ENCODE measurements around the gene FCN1. TPM values are rescaled to one million over a fixed set of nuclear protein-coding genes. Genes with fewer than 3 reads are reported as not detected.
"Not testable (repeated sequence)": the region's sequence is repeated elsewhere in the genome, so short reads cannot be mapped to it uniquely, and the experiment has no call there.

The FCN1 gene
- 1 to 10 TPM; 2.7 to 5.4 (median 3.0) TPM for polyA plus RNA-seq (ENCODE audit: insufficient read length in 4 of 4)

DNA sequence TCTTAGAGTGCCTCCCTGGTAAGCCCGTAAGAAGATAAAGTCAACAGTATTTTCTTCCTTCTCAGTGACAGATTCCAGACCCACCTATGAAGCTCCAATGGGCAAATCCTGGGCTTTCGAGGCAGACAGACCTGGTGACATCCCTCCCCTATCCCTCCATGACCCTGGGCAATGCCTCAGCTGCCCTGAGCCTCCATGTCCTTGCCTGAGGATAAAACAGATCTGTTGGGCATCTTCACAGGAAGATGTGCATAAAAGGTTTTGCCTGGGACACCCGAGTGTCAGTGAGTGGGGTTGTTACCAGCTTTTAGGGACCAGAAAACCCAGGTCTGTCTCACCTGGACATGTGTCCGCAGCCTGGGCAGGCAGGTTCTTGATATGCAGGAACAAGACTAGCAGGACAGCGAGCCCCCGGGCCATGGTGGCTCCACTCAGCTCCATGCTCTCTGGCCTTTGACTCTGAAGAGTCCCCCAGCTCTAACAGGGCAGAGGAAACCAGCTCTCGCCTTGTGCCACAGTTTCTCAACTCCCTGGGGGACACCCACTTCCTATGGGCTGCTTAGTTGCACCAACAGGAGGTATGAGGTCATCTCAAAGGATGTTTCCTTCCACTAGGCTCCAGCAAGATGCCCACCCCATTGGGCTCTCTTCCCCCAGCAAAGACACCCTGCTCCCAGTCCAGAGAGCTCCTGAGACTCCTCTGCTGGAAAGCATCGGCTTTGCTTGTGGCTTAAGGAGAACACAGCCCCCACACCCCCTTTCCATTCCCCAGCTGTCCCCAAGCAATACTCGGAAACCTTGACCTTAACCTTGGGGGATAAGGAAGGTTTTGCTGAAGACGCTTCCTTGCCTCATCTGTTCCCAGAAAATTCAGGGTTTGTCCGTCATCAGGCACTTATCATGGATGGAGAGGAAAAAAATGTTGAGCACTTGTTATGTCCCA lies at the start of gene FCN1:
Gene FCN1, minus strand, starts transcription at position 482 of the 943 bp plus-strand sequence. Its CDS starts 41 bp downstream, at position 441.
- DNase-seq (ENCODE audit: low read depth in 4 of 4, low spot score in 3 of 4) = no peak

DNA sequence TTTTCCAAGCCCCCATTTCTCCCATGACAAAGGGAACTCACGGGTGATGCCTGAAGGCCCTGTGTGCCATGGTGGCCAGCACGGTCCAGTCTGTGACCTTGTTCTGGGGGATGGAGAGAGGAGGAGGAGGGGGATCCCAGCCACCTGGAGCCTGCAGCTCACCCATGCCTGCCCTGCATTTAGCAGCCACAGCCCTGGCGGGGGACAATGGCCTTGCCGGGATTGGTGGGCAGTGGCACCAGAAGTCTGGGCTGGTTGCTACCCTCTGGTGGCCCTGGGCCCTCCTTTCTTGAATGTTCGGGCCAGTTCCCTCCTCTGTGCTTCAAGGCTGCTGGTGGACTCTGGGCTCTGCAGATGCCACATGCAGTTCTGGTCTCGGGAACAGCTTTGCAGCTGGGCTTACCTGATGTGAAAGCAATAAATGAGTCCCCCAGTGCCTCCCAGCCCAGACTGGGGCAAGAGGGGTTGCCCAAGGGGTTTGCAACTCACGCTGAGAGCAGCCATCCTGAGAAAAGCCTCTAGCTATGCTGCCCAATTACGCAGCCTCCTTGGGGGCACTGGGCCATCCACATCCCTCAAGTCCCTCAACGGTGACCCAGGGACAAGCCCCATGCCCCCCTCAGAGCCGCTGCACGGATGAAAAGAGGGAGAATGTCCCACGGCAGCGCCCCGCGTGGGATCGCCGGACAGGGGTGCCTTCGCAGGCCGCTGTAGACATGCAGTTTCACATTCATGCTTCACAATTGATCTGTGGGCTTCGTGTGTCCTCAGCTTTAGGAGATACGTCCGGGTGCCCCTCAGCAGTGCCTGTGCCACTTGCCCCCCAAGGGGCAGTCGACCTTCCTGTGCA lies 49.2 kb upstream of the FCN1 start:
- DNase-seq (ENCODE audit: low read depth in 4 of 4, low spot score in 3 of 4) = no peak

DNA sequence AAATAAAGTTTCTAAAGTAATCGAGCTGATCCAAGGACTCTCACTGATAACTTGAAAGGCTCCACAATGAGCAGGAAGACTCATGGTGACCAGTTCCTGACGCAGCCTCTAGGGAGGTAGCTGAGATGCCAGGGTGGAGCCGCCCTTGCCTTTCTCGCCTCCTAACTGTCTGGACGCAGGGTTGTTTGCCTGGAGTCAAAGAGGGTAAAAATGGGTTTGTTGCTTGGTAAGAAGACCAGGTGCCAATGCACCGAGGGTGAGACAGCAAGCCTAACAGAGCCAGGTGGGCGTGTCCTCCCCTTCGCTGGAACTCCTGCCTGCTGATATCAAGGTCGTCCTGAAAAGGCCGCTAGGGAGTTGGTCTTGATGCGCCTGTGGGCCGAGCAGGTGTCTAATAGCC lies 48.6 kb upstream of the FCN1 start:
- DNase-seq (ENCODE audit: low read depth in 4 of 4, low spot score in 3 of 4) = no peak

- no peak for DNase-seq (ENCODE audit: low read depth in 4 of 4, low spot score in 3 of 4)
Observed at GRCh38 chr9:134965851-134966250, 48.1 kb upstream of the FCN1 start.

DNA sequence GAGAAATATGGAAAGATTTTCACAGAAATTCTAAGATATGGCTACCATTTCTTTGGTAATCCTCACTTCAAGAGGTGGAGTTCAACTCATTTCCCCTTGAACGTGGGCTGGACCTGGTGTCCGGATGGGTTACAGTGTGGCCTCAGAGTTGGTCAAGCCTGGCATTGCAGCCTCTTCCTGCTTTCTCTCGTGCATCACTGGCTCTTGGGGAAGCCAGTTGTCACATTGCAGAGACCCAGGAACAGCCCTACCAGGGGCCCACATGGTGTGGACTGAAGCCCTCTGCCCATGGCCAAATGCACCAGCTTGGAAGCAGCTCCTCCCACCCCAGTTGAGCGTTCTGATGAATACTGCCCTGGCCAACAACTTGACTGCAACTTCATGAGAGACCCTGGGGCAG lies 47.7 kb upstream of the FCN1 start:
- no peak for DNase-seq (ENCODE audit: low read depth in 4 of 4, low spot score in 3 of 4)

DNA sequence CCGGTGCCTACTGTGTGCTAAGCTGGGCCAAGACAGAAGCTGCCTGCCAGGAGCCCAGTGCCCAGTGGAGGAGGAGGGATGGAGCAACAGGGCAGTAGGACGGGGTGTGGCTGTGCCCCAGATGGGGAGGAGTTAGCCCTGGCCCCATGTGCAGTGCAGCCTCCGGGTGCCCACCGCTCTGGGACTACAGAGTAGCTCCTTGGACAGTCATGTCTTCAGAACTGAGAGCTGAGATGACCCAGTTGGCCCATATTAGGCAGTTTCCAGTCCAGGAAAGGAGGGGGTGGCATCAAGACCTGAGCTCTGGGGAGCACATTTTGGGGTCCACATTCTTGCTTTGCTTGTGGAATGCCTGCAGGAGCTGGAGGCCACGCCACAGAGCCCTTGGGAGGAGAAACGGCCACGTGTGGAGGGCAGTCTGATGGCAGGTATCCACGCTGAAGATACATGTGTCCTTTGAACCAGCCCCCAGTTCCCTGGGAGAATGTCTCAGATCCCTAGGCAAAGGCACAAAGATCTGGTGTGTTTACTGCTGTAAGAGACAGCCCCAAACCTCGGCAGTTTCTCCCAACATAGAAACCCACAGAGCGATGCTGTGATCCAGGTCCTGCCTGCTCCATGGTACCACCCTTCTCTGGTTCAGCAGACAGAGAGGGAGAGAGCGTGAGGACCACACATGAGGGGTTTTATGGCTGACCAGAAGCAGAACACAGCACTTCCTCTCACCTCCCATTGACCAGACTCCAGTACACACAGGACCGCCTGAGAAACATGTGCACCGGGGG lies 46.8 kb upstream of the FCN1 start:
- no peak for DNase-seq (ENCODE audit: low read depth in 4 of 4, low spot score in 3 of 4)

GRCh38 chr9:134963546-134963945 lies 45.8 kb upstream of the FCN1 start:
- no peak for DNase-seq (ENCODE audit: low read depth in 4 of 4, low spot score in 3 of 4)

DNA sequence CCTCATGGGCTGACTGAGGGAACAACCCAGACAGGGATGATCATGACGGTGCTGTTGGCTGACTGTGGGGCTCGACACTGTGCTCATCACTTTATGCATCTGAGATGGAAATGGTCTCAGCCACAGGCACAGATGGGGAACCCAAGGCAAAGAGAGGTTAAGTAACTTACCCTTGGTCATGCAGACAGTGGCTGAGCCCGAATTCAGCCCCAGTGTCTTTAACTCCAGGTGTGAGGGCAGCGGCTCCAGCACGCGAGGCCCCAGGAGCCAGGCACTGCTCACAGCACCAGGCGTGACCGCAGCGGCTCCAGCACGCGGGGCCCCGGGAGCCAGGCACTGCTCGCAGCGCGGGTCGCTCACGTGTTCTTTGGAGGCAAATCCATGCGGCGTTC lies 45.3 kb upstream of the FCN1 start:
- DNase-seq (ENCODE audit: low read depth in 4 of 4, low spot score in 3 of 4) = no peak

DNA sequence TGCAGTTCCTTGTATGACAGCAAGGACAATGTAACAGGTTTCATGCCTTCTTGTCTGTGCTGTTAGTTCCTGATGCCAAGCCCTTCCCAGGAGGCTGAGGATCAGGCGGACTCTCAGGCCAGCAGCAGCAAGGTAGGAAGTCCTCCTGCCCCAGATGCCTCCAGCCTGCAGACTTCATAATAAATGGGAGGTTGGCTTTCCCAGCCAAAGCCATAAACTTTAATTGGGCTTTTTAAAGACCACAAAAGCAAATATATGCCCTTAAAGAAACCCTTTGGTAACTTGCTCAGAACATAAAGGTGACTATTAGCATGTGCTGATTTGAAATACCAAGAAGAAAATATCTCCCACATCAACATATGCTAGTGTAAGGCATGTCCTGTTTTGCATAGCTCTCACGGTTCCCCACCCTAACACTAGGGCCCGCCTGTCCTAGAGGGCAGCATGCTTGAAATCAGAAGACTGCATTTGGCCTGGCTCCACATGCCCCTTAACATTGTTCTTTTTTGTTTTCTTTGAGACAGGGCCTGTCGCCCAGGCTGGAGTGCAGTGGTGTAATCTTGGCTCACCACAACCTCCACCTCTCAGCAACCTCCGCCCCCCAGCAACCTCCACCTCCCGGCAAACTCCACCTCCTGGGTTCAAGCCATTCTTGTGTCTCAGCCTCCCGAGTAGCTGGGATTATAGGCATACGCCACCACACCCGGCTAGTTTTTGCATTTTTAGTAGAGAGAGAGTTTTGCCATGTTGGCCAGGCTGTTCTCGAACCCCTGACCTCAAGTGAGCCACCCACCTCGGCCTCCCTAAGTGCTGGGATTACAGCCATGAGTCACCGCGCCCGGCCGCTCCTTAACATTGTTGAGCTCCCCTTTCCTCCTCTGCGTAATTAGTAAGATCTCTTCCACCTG lies 44.6 kb upstream of the FCN1 start:
- DNase-seq (ENCODE audit: low read depth in 4 of 4, low spot score in 3 of 4) = no peak

DNA sequence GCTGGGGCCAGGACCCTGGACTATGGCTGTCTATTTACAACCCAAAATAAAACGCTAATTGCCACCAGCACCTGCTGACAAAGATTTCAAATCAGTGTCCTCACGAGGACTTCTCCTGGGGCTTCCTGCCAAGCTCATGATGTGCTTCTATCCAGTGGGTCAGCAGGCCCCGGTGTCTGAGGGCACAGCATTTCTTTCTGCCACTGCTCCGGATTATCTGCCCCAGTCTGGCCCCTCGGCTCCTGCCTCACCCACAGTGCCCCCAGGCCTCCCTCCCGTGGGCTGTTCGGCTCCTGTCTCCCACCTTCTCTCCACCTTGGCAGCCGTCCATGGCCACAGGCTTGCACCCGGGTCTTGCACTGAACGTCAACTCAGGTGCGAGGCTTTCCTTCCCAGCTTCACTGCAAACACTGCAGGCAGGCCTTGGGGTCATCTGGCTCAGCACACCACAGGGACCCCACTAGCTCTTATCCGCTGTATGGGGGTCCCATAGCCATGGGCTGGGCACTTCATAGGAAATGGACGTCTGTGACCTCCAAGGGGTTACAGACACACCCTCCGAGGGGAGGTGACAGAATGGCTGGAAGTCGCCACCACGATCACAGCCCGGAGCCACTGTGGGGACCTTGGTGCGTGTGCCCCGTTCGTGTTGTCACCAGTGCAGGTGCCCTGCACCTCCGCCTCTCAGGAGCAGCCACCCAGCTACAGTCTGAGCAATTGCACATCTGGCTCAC lies 43.8 kb upstream of the FCN1 start:
- no peak for DNase-seq (ENCODE audit: low read depth in 4 of 4, low spot score in 3 of 4)

DNA sequence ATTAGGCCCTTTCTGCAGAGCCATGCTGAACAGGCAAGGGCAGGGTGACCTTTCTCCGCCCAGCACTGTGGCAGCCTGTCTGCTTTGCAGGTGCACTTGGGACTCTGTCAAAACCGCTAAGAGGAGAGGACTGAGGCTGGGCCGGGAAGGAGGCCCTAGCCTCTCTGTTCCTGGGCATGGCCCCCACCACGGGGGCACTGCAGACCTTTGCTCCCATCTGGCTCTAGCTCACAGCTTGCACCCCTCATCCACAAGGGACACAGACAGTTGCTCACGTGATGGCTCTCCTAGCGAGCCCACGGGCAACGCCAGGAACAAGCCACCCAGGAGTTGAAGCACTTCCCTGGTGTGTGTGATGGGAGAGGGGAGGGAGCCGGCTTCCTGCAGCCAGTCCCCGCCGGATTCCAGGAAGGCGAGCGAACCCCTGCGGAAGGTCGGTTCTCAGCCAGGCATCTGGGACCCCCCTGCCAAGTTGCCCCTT lies 43.0 kb upstream of the FCN1 start:
- no peak for DNase-seq (ENCODE audit: low read depth in 4 of 4, low spot score in 3 of 4)

- no peak for DNase-seq (ENCODE audit: low read depth in 4 of 4, low spot score in 3 of 4)
Observed at GRCh38 chr9:134959971-134960310, 42.2 kb upstream of the FCN1 start.

DNA sequence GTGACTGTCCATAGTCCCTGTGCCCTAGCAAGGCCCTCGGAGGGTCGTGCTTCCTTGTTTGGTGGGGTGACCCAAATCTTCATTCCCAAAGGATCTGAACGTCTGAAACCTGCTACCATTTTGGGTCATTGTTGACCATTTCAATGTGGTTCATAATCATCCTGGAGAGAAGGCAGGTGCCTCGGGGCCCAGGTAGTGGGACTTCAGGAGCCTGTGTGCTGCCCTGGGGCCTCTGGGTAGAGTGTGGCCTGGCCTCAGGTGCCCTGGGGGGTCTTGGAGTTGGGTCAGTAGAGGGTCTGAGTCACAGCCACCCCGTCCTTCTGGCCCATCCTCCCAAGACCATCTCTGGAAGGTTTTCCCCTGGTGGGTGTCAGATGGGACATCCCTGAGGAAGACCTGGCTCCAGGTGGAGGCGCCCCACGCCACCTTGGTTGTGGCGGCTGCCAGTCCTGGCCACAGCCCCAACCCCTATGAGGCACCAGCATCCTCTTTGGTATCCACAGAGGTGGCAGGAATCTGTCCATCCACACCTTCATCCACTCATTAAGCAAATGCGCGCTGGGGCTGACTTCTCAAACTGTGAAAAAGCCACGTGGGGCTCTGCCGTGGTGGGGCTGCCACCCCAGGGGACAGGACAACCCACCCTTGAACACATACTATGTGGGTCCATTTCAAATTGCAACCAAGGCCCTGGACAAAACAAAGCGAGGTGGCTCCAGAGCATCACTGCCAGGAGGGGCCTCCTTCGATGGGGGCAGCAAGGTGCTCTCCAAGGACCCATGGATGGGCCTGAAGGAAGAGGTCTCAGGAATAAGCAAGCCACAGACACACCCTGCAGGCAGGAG lies 41.6 kb upstream of the FCN1 start:
- no peak for DNase-seq (ENCODE audit: low read depth in 4 of 4, low spot score in 3 of 4)

DNA sequence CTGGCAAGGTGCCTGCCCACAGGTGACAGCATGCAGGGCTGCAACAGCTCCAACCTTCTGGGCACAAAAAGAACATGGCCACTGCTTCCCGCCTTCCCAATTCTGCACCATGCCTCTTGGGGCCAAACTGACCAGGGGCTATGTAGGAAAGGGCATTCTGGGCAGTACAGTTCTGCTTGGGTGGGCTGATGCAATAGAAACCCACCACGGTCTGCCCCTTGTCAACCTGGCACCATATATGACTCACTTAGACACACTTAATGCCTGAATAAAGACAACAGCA lies 40.2 kb upstream of the FCN1 start:
- no peak for DNase-seq (ENCODE audit: low read depth in 4 of 4, low spot score in 3 of 4)

DNA sequence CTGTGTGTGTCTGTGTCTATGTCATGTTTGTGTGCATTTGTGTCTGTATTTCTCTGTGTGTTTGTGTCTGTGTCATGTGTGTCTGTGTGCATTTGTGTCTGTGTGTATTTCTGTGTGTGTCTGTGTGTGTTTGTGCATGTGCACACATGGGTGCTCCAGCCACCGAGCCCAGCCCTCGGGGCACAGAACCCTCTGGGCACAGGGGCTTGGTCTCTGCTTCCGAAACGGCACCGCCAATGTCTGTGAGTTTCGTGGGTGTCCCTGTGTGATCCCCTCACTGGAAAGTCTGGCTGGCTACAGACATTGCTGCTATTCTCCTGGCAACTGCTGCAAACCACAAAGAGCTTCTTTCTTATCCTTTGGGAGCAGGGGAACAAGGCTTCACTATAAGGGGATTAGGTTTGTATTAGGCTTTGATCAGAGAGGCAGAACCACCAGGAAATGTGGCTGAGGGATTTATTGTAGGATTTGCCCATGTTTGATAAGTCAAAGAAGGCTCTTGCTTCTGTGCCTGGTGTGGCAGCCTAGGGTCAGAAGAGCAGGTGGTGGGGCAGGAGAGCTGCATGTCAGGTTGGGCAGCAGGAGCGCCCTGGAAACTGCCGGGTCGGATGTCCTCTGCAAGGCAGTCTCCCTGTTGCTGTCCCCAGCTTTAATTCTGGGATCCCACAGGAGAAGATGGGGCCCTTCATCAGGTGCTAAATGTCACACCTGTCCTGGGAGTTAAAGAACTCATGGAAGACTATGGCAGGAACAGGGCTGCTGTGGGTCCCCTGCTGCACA lies 39.6 kb upstream of the FCN1 start:
- DNase-seq (ENCODE audit: low read depth in 4 of 4, low spot score in 3 of 4) = no peak

DNA sequence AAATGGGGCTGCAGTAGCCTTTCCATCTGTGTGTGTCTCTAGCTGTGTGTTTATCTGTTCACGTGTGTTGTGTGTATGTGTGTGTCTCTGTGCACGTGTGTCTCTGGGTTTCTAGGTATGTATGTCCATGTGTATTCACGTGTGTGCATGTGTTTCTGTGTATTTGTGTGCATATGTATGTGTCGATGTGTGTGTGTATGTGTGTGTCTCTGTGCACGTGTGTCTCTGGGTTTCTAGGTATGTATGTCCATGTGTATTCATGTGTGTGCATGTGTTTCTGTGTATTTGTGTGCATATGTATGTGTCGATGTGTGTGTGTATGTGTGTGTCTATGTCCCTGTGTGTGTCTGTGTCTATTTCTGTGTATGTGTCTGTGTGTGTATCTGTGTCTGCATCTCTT lies 38.7 kb upstream of the FCN1 start:
- DNase-seq (ENCODE audit: low read depth in 4 of 4, low spot score in 3 of 4) = not testable (repeated sequence)

- DNase-seq (ENCODE audit: low read depth in 4 of 4, low spot score in 3 of 4) = no peak
Observed at GRCh38 chr9:134955801-134956200, 38.1 kb upstream of the FCN1 start.

DNA sequence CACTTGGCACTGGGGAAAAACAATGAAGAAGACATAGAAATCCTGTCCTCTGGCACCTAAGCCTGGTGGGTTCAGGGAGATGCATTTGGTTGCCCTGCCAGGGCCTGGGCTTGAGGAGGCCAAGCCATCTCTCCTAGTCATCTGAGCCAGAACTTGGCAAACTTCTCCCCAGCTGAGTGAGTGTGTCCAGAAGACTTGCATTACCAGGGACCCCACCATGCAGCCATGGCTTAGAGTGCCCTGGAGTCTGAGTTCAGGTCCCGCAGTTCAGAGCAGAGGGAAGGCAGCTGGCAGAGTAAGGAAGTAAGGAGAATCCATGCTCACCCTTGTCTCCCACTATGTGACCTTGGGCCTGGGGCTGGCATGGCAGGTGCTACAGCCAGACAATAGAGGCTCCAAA lies 37.4 kb upstream of the FCN1 start:
- no peak for DNase-seq (ENCODE audit: low read depth in 4 of 4, low spot score in 3 of 4)

All from left renal pelvis (tissue), 4 donors.